B cell (primary cell): ENCODE results near the gene PLEKHH1. TPM values are rescaled to one million over a fixed set of nuclear protein-coding genes. Genes with fewer than 3 reads are reported as not detected.
A peak's percentile ranks its signal among the peaks of the same experiment; 100 is the strongest.

Experiments
- ATAC-seq: fragments of 200-7000 bp; cut with Tn5 transposase; one replicate; pipeline ENCODE4 v1.10.0; 2021; ENCODE audit warnings: low read depth, mild to moderate bottlenecking, moderate number of reproducible peaks, moderate library complexity
- CTCF ChIA-PET: fragments of 350-600 bp; sonication (Branson Sonifier 250); formaldehyde crosslinking; loops from one replicate; lab custom pipeline; 2021; ENCODE audit warnings: antibody characterized with exemption, inconsistent platforms; lab: Charles Lee
- POLR2A ChIA-PET: fragments of 350-600 bp; sonication (Branson Sonifier 250); formaldehyde crosslinking; loops from one replicate; lab custom pipeline; 2021; ENCODE audit warnings: antibody characterized with exemption; lab: Charles Lee
- DNase-seq: peaks from one replicate; pipeline ENCODE4 v3.0.0; 2013
- H2AFZ ChIP-seq: 2 replicates; pipeline ENCODE4 v1.6.1; 2012; ENCODE audit warnings: mild to moderate bottlenecking, low read depth, low read length; ENCODE audit not compliant: insufficient read depth, poor library complexity, severe bottlenecking
- H3K27ac ChIP-seq, 2 donors: 1 replicate in 1 of 2; 2 replicates in 1 of 2; pipeline ENCODE4 v1.5.1; 2012 to 2013; ENCODE audit warnings: low read length in 2 of 2, mild to moderate bottlenecking in 2 of 2, moderate library complexity in 1 of 2
- H3K27me3 ChIP-seq, 4 experiments: fragments of 200-600 bp in 1 of 4; sonication (generic) in 1 of 4; replicated peaks in 1 of 4; 1 replicate in 2 of 4; 2 replicates in 2 of 4; pipeline versions ENCODE4 v1.6.1 to v1.7.0; 2013 to 2016; ENCODE audit warnings: low read length in 3 of 4, mild to moderate bottlenecking in 2 of 4, mixed read lengths in 1 of 4, moderate library complexity in 1 of 4; ENCODE audit not compliant: insufficient read depth in 4 of 4, control insufficient read depth in 3 of 4; ENCODE audit errors: control extremely low read depth in 1 of 4
- H3K36me3 ChIP-seq, 2 experiments: replicated peaks in 1 of 2; 1 replicate in 1 of 2; 2 replicates in 1 of 2; pipeline versions ENCODE4 v1.6.1 to v1.7.1; 2013; ENCODE audit warnings: low read length in 1 of 2; ENCODE audit not compliant: insufficient read depth in 2 of 2, control insufficient read depth in 1 of 2; ENCODE audit errors: control extremely low read depth in 1 of 2, extremely low read depth in 1 of 2
- H3K4me1 ChIP-seq, 2 donors: fragments of 200-600 bp in 1 of 2; sonication (generic) in 1 of 2; 1 replicate in 1 of 2; 2 replicates in 1 of 2; pipeline versions ENCODE4 v1.5.1 to v1.6.1; 2013 to 2017; ENCODE audit warnings: low read length in 2 of 2; ENCODE audit not compliant: control insufficient read depth in 2 of 2, insufficient read depth in 2 of 2
- H3K4me2 ChIP-seq: replicated peaks from 2 replicates; pipeline ENCODE3; 2012; ENCODE audit warnings: mild to moderate bottlenecking, low read depth, low read length; ENCODE audit not compliant: poor library complexity, severe bottlenecking
- H3K4me3 ChIP-seq, 5 experiments: fragments of 200-600 bp in 1 of 5; sonication (generic) in 1 of 5; 1 replicate in 3 of 5; 2 replicates in 2 of 5; pipeline versions ENCODE4 v1.5.1 to v1.7.0; 2011 to 2016; ENCODE audit warnings: low read length in 4 of 5, mild to moderate bottlenecking in 4 of 5, low read depth in 2 of 5, control low read depth in 1 of 5, moderate library complexity in 1 of 5; ENCODE audit not compliant: insufficient read depth in 1 of 5; ENCODE audit errors: control extremely low read depth in 1 of 5, extremely low read depth in 1 of 5
- H3K79me2 ChIP-seq: fragments of 200-600 bp; sonication (generic); one replicate; pipeline ENCODE4 v1.6.0; 2016; ENCODE audit warnings: low read length; ENCODE audit not compliant: control insufficient read depth, insufficient read depth
- H3K9ac ChIP-seq: fragments of 200-600 bp; sonication (generic); 2 replicates; pipeline ENCODE4 v1.6.1; 2017; ENCODE audit warnings: mild to moderate bottlenecking, low read length, moderate library complexity
- H3K9me3 ChIP-seq, 3 donors: one replicate each; pipeline versions ENCODE4 v1.6.1 to v1.7.1; 2013; ENCODE audit warnings: low read length in 2 of 3; ENCODE audit not compliant: control insufficient read depth in 2 of 3, insufficient read depth in 1 of 3; ENCODE audit errors: control extremely low read depth in 1 of 3
- H4K20me1 ChIP-seq: 2 replicates; pipeline ENCODE4 v1.6.0; 2012; ENCODE audit warnings: mild to moderate bottlenecking, low read length; ENCODE audit not compliant: insufficient read depth, control insufficient read depth, poor library complexity, severe bottlenecking
- H3K27ac Mint-ChIP-seq: one replicate; pipeline ENCODE4 v1.8.0; 2021; ENCODE audit warnings: mixed read lengths
- H3K27me3 Mint-ChIP-seq: one replicate; pipeline ENCODE4 v1.8.0; 2021; ENCODE audit warnings: mixed read lengths
- H3K4me1 Mint-ChIP-seq: one replicate; pipeline ENCODE4 v1.8.0; 2021; ENCODE audit warnings: mixed read lengths
- H3K4me3 Mint-ChIP-seq: one replicate; pipeline ENCODE4 v1.8.0; 2021; ENCODE audit warnings: mixed read lengths
- H3K9me3 Mint-ChIP-seq: one replicate; pipeline ENCODE4 v1.8.0; 2022; ENCODE audit warnings: mixed read lengths; ENCODE audit not compliant: insufficient read depth
- CTCF ChIP-seq: fragments of 200-600 bp; IDR thresholded peaks from one replicate; pipeline ENCODE4 v1.8.0; 2022; ENCODE audit warnings: antibody characterized with exemption, mild to moderate bottlenecking
- EZH2 ChIP-seq: IDR thresholded peaks from 2 replicates; pipeline ENCODE4 v1.6.1; 2012; ENCODE audit warnings: borderline replicate concordance, low read depth, mild to moderate bottlenecking, moderate library complexity, low read length; ENCODE audit not compliant: insufficient read depth, poor library complexity, severe bottlenecking
- WGBS: methylation state at CpG from one replicate; pipeline ENCODE4 v1.1.5; 2013; ENCODE audit warnings: missing lambda C conversion rate; ENCODE audit not compliant: insufficient coverage; 5-methylcytosine and 5-hydroxymethylcytosine counted together
- intact Hi-C: fragments of 100-400 bp; cut with micrococcal nuclease; formaldehyde crosslinking; loops from one replicate; pipeline ENCODE4 v1.10.0; 2022
- polyA plus RNA-seq: library from polyadenylated mRNA; depleted of rRNA; stranded (reverse); fragments of >200 nt; gene quantifications from 2 replicates; pipeline ENCODE4 v1.2.3, GENCODE V29; 2012
- total RNA-seq, 2 donors: library from RNA; stranded (reverse); fragments of 120-200 nt in 1 of 2; gene quantifications; 1 replicate in 1 of 2; 2 replicates in 1 of 2; pipeline versions ENCODE4 v1.2.3 to v1.2.4, GENCODE V29; 2013 to 2022

PLEKHH1 gene
- total and polyA plus RNA-seq, 2 donors (not counting 1 experiment from before 2014, with no cell fraction given) = 0.17 to 0.37 TPM

GRCh38 chr14:67512463-67513310 is 20.4 kb upstream of the PLEKHH1 start:
- Histone ChIP-seq H4K20me1 (no peaks in the 10 kb centered on the region), H3K27ac (peak overlapping the region; percentile 65 to 73), H3K9me3 (no peaks in the 10 kb centered on the region), H3K4me2 (peak overlapping the region; percentile 90), H3K36me3 (no peaks in the 10 kb centered on the region), H2AFZ (no peak overlapping the region), H3K79me2 (no peaks in the 10 kb centered on the region), H3K9ac (no peak overlapping the region), H3K27me3 (no peaks in the 10 kb centered on the region), H3K4me3 (no peak overlapping the region), H3K4me1 (peaks cover 37 to 38% of the 10 kb centered on the region in 2 donors)
- intact Hi-C loops = no loop called here
- TF ChIP-seq EZH2 (no peak), CTCF (no peak)
- no peak for DNase-seq
- POLR2A ChIA-PET = interaction anchor here (4.3 kb wide), 1 partner anchor 25 kb away, joined by 18 read pairs; the partner anchor contains the start of gene TMEM229B
- ATAC-seq = no peak
- Mint-ChIP-seq H3K27ac (peak overlapping the region; percentile 93), H3K4me1 (peaks cover 49% of the 10 kb centered on the region), H3K4me3 (peak overlapping the region; percentile 40), H3K27me3 (no peaks in the 10 kb centered on the region), H3K9me3 (no peaks in the 10 kb centered on the region)
- CTCF ChIA-PET = interaction anchor here (1.1 to 2.7 kb wide), 6 partner anchors 14 to 86 kb away, joined by 3 to 20 read pairs (median 6); partner anchors contain the start of gene TMEM229B
- 75% methylated on average over 1 of the region's 8 CpGs for WGBS
